ENCODE results near the gene ULK4.

The ULK4 gene

DNA sequence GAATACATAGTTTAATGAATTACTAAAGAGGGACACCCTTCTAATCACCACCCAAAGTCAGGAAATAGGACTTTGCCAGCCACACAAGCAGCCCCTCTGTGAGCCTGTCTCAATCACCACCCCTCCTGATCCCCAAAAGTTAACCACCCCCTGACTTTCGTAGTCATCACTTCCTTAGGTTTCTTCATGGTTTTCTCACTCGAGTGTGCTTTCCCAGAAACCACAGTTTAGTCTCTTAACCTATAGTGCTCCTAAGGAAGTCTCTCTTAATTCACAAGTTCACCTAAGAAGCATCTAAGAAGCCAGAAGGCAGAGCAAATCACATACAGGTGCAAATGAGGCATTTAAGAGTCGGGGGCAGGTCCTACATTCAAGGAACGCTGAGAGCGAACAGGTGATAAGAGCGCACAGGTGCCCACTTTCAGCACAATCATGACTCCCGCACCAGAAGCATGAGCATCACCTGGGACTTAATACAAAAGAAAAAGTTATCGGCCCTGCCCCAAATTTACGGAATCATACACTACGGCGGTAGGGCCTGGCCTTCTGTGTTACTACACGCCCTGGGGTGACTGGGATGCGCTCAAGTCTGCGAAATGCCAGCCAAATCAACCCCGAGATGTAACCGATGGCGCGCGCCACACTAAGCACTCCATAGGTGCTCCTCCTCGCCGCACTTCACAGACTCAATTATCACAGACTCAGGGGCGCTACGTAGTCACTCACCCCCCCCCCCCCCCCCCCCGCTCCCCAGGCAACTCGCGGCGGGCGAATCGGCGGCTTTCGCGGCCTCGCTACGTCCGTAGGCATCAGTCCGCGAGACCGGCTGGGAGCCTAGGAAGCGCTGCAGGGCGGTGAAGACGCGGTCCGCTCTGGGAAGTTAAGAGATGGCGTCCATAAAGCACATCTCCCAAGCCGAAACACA is 815 bp downstream of the ULK4 start:
- Histone ChIP-seq H3K9me3 (ENCODE audit: control insufficient read depth, insufficient read depth, low read length) (no peaks in the 10 kb centered on the region), H3K36me3 (ENCODE audit: control insufficient read depth, insufficient read depth, low read length) (no peaks in the 10 kb centered on the region), H3K4me3 (ENCODE audit: low read length) (peak overlapping the region; percentile 93), H3K4me1 (ENCODE audit: control insufficient read depth, insufficient read depth, low read length) (no peaks in the 10 kb centered on the region; the same call in 1 of the 2 replicates), H3K27ac (ENCODE audit: low read length) (no peak overlapping the region), H3K27me3 (ENCODE audit: control insufficient read depth, insufficient read depth, low read length) (no peaks in the 10 kb centered on the region)
- DNase-seq (ENCODE audit: low read depth, low spot score), result no peak
- WGBS (ENCODE audit: insufficient coverage, insufficient read length), result no CpG with 5 or more reads among the region's 45 CpGs

- Histone ChIP-seq H3K27me3 (ENCODE audit: control insufficient read depth, insufficient read depth, low read length) (no peaks in the 10 kb centered on the region), H3K36me3 (ENCODE audit: control insufficient read depth, insufficient read depth, low read length) (no peaks in the 10 kb centered on the region), H3K4me1 (ENCODE audit: control insufficient read depth, insufficient read depth, low read length) (no peaks in the 10 kb centered on the region; the same call in 1 of the 2 replicates), H3K27ac (ENCODE audit: low read length) (no peak overlapping the region), H3K9me3 (ENCODE audit: control insufficient read depth, insufficient read depth, low read length) (no peaks in the 10 kb centered on the region), H3K4me3 (ENCODE audit: low read length) (no peak overlapping the region)
- DNase-seq (ENCODE audit: low read depth, low spot score), result no peak
Observed at GRCh38 chr3:41956574-41956973, 5.3 kb downstream of the ULK4 start.

GRCh38 chr3:41955192-41955591 is 6.7 kb downstream of the ULK4 start:
- WGBS (ENCODE audit: insufficient coverage, insufficient read length), result no CpG with 5 or more reads among the region's 18 CpGs
- H3K36me3 ChIP-seq (ENCODE audit: control insufficient read depth, insufficient read depth, low read length), result no peaks in the 10 kb centered on the region
- no peak overlapping the region for H3K27ac ChIP-seq (ENCODE audit: low read length)
- H3K9me3 ChIP-seq (ENCODE audit: control insufficient read depth, insufficient read depth, low read length), result no peaks in the 10 kb centered on the region
- no peaks in the 10 kb centered on the region for H3K27me3 ChIP-seq (ENCODE audit: control insufficient read depth, insufficient read depth, low read length)
- H3K4me1 ChIP-seq (ENCODE audit: control insufficient read depth, insufficient read depth, low read length), result no peaks in the 10 kb centered on the region
- no peak for DNase-seq (ENCODE audit: low read depth, low spot score)
- no peak overlapping the region for H3K4me3 ChIP-seq (ENCODE audit: low read length)

- H3K4me1 ChIP-seq (ENCODE audit: control insufficient read depth, insufficient read depth, low read length), result no peaks in the 10 kb centered on the region
- no peaks in the 10 kb centered on the region for H3K36me3 ChIP-seq (ENCODE audit: control insufficient read depth, insufficient read depth, low read length)
- 100% methylated on average over 2 of the region's 3 CpGs for WGBS (ENCODE audit: insufficient coverage, insufficient read length)
- no peak for DNase-seq (ENCODE audit: low read depth, low spot score)
- no peaks in the 10 kb centered on the region for H3K27me3 ChIP-seq (ENCODE audit: control insufficient read depth, insufficient read depth, low read length)
- H3K9me3 ChIP-seq (ENCODE audit: control insufficient read depth, insufficient read depth, low read length), result no peaks in the 10 kb centered on the region
- H3K4me3 ChIP-seq (ENCODE audit: low read length), result no peak overlapping the region
- no peak overlapping the region for H3K27ac ChIP-seq (ENCODE audit: low read length)
Observed at GRCh38 chr3:41943311-41943843, 18.5 kb downstream of the ULK4 start.

GRCh38 chr3:41940393-41940792 is 21.5 kb downstream of the ULK4 start:
- H3K27me3 ChIP-seq (ENCODE audit: control insufficient read depth, insufficient read depth, low read length), result no peaks in the 10 kb centered on the region
- no peaks in the 10 kb centered on the region for H3K9me3 ChIP-seq (ENCODE audit: control insufficient read depth, insufficient read depth, low read length)
- H3K36me3 ChIP-seq (ENCODE audit: control insufficient read depth, insufficient read depth, low read length), result no peaks in the 10 kb centered on the region
- no peak overlapping the region for H3K27ac ChIP-seq (ENCODE audit: low read length)
- H3K4me1 ChIP-seq (ENCODE audit: control insufficient read depth, insufficient read depth, low read length), result no peaks in the 10 kb centered on the region
- DNase-seq (ENCODE audit: low read depth, low spot score), result no peak
- H3K4me3 ChIP-seq (ENCODE audit: low read length), result no peak overlapping the region

- Histone ChIP-seq H3K9me3 (ENCODE audit: control insufficient read depth, insufficient read depth, low read length) (no peaks in the 10 kb centered on the region), H3K27me3 (ENCODE audit: control insufficient read depth, insufficient read depth, low read length) (no peaks in the 10 kb centered on the region), H3K4me1 (ENCODE audit: control insufficient read depth, insufficient read depth, low read length) (no peaks in the 10 kb centered on the region), H3K36me3 (ENCODE audit: control insufficient read depth, insufficient read depth, low read length) (0 out of 2 replicates have a peak, but pooled peaks cover 2% of the 10 kb centered on the region), H3K27ac (ENCODE audit: low read length) (no peak overlapping the region), H3K4me3 (ENCODE audit: low read length) (no peak overlapping the region)
- no CpG with 5 or more reads among the region's 1 CpG for WGBS (ENCODE audit: insufficient coverage, insufficient read length)
- DNase-seq (ENCODE audit: low read depth, low spot score), result no peak
Observed at GRCh38 chr3:41936384-41936783, 25.5 kb downstream of the ULK4 start.

GRCh38 chr3:41933154-41933676 is 28.7 kb downstream of the ULK4 start:
- H3K27ac ChIP-seq (ENCODE audit: low read length), result no peak overlapping the region
- no CpG with 5 or more reads among the region's 3 CpGs for WGBS (ENCODE audit: insufficient coverage, insufficient read length)
- no peaks in the 10 kb centered on the region for H3K4me1 ChIP-seq (ENCODE audit: control insufficient read depth, insufficient read depth, low read length)
- 0 out of 2 replicates have a peak, but pooled peaks cover 3% of the 10 kb centered on the region for H3K36me3 ChIP-seq (ENCODE audit: control insufficient read depth, insufficient read depth, low read length)
- no peaks in the 10 kb centered on the region for H3K9me3 ChIP-seq (ENCODE audit: control insufficient read depth, insufficient read depth, low read length)
- no peak for DNase-seq (ENCODE audit: low read depth, low spot score)
- no peak overlapping the region for H3K4me3 ChIP-seq (ENCODE audit: low read length)
- H3K27me3 ChIP-seq (ENCODE audit: control insufficient read depth, insufficient read depth, low read length), result no peaks in the 10 kb centered on the region

GRCh38 chr3:41932464-41932863 is 29.4 kb downstream of the ULK4 start:
- Histone ChIP-seq H3K4me3 (ENCODE audit: low read length) (no peak overlapping the region), H3K4me1 (ENCODE audit: control insufficient read depth, insufficient read depth, low read length) (no peaks in the 10 kb centered on the region), H3K9me3 (ENCODE audit: control insufficient read depth, insufficient read depth, low read length) (no peaks in the 10 kb centered on the region), H3K27ac (ENCODE audit: low read length) (no peak overlapping the region), H3K36me3 (ENCODE audit: control insufficient read depth, insufficient read depth, low read length) (0 out of 2 replicates have a peak, but pooled peaks cover 3% of the 10 kb centered on the region), H3K27me3 (ENCODE audit: control insufficient read depth, insufficient read depth, low read length) (no peaks in the 10 kb centered on the region)
- no peak for DNase-seq (ENCODE audit: low read depth, low spot score)
- WGBS (ENCODE audit: insufficient coverage, insufficient read length), result no CpG with 5 or more reads among the region's 2 CpGs

DNA sequence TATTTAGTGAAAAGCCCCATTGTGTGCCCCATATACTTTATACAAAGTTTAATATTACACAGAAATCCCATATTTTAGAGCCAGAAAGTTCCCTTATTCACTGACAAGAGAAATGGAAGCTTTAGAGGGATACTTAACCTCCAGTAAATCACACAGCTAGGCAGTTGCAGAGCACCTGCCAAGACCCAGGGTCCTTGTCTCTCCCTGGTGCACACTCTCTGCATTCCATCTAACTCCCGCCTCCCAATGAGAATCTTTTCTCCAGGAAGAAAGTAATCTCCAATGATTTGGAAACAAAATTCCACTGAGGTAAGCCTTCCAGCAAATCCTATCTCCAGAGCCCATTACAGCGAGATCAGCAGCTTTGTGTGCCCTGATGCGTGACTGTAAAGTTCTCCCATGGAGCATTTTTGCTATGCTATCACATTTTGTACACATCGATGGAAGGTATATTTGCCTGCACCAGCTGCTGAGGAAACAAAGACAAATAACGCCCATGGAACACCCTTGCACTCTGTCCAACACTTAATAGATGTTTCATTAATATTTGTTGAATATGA is 41.4 kb downstream of the ULK4 start:
- Histone ChIP-seq H3K27ac (ENCODE audit: low read length) (no peak overlapping the region), H3K4me3 (ENCODE audit: low read length) (no peak overlapping the region), H3K9me3 (ENCODE audit: control insufficient read depth, insufficient read depth, low read length) (no peaks in the 10 kb centered on the region), H3K4me1 (ENCODE audit: control insufficient read depth, insufficient read depth, low read length) (no peaks in the 10 kb centered on the region), H3K36me3 (ENCODE audit: control insufficient read depth, insufficient read depth, low read length) (no peaks in the 10 kb centered on the region; the same call in 1 of the 2 replicates), H3K27me3 (ENCODE audit: control insufficient read depth, insufficient read depth, low read length) (no peaks in the 10 kb centered on the region)
- no CpG with 5 or more reads among the region's 5 CpGs for WGBS (ENCODE audit: insufficient coverage, insufficient read length)
- DNase-seq (ENCODE audit: low read depth, low spot score), result no peak

- no peak overlapping the region for H3K4me3 ChIP-seq (ENCODE audit: low read length)
- DNase-seq (ENCODE audit: low read depth, low spot score), result no peak
- no peaks in the 10 kb centered on the region for H3K4me1 ChIP-seq (ENCODE audit: control insufficient read depth, insufficient read depth, low read length)
- WGBS (ENCODE audit: insufficient coverage, insufficient read length), result no CpG with 5 or more reads among the region's 1 CpG
- no peaks in the 10 kb centered on the region for H3K36me3 ChIP-seq (ENCODE audit: control insufficient read depth, insufficient read depth, low read length)
- H3K9me3 ChIP-seq (ENCODE audit: control insufficient read depth, insufficient read depth, low read length), result no peaks in the 10 kb centered on the region
- no peak overlapping the region for H3K27ac ChIP-seq (ENCODE audit: low read length)
- H3K27me3 ChIP-seq (ENCODE audit: control insufficient read depth, insufficient read depth, low read length), result no peaks in the 10 kb centered on the region
Observed at GRCh38 chr3:41915353-41915752, 46.5 kb downstream of the ULK4 start.
